H9 (cell line): ENCODE measurements around the gene NCOA1. TPM values are rescaled to one million over a fixed set of nuclear protein-coding genes. Genes with fewer than 3 reads are reported as not detected.
A peak's percentile ranks its signal among the peaks of the same experiment; 100 is the strongest.

Experiments
- DNase-seq: peaks from one replicate; pipeline ENCODE4 v3.0.0-alpha.2; 2017
- H2AFZ ChIP-seq: one replicate; pipeline ENCODE4 v1.6.1; 2013; ENCODE audit warnings: mild to moderate bottlenecking, low read length, control low read depth, moderate library complexity
- H2AK5ac ChIP-seq: 2 replicates; pipeline ENCODE4 v1.6.1; 2013; ENCODE audit warnings: low read length, control low read depth, mixed read lengths; ENCODE audit not compliant: insufficient read length
- H2BK120ac ChIP-seq: one replicate; pipeline ENCODE4 v1.6.1; 2013; ENCODE audit warnings: low read depth, mild to moderate bottlenecking, low read length, control low read depth, inconsistent platforms; ENCODE audit not compliant: poor library complexity, severe bottlenecking
- H2BK12ac ChIP-seq: 2 replicates; pipeline ENCODE4 v1.6.1; 2013; ENCODE audit warnings: low read length, control low read depth, mixed read lengths, low read depth; ENCODE audit not compliant: insufficient read length
- H2BK15ac ChIP-seq: 2 replicates; pipeline ENCODE4 v1.6.1; 2013; ENCODE audit warnings: low read depth, low read length, control low read depth
- H2BK20ac ChIP-seq: one replicate; pipeline ENCODE4 v1.6.1; 2013; ENCODE audit warnings: low read depth, mild to moderate bottlenecking, low read length, control low read depth, inconsistent platforms; ENCODE audit not compliant: poor library complexity, severe bottlenecking
- H2BK5ac ChIP-seq: 2 replicates; pipeline ENCODE4 v1.6.1; 2013; ENCODE audit warnings: low read length, control low read depth, mixed read lengths; ENCODE audit not compliant: insufficient read length
- H3K14ac ChIP-seq: 2 replicates; pipeline ENCODE4 v1.6.1; 2013; ENCODE audit warnings: low read length, control low read depth; ENCODE audit not compliant: insufficient read depth
- H3K18ac ChIP-seq: 2 replicates; pipeline ENCODE4 v1.6.1; 2013; ENCODE audit warnings: low read depth, mild to moderate bottlenecking, mixed read lengths, low read length, control low read depth; ENCODE audit not compliant: insufficient read length
- H3K23ac ChIP-seq: 2 replicates; pipeline ENCODE4 v1.6.1; 2013; ENCODE audit warnings: low read length, control low read depth, mixed read lengths, low read depth; ENCODE audit not compliant: insufficient read length
- H3K23me2 ChIP-seq: 2 replicates; pipeline ENCODE4 v1.6.1; 2013; ENCODE audit warnings: low read depth, mild to moderate bottlenecking, mixed read lengths, low read length, control low read depth; ENCODE audit not compliant: insufficient read length, poor library complexity, severe bottlenecking
- H3K27ac ChIP-seq: 2 replicates; pipeline ENCODE4 v1.5.1; 2013; ENCODE audit warnings: low read length, control low read depth, mixed read lengths, low read depth; ENCODE audit not compliant: insufficient read length
- H3K27me3 ChIP-seq: 2 replicates; pipeline ENCODE4 v1.6.1; 2013; ENCODE audit warnings: low read length, control low read depth, inconsistent platforms; ENCODE audit not compliant: insufficient read depth
- H3K4ac ChIP-seq: 2 replicates; pipeline ENCODE4 v1.6.1; 2013; ENCODE audit warnings: low read depth, mild to moderate bottlenecking, control low read depth, inconsistent platforms, low read length, moderate library complexity
- H3K4me1 ChIP-seq: 2 replicates; pipeline ENCODE4 v1.6.1; 2013; ENCODE audit warnings: low read length, control low read depth, inconsistent platforms; ENCODE audit not compliant: insufficient read depth
- H3K4me2 ChIP-seq: 2 replicates; pipeline ENCODE4 v1.6.1; 2013; ENCODE audit warnings: low read length, control low read depth, mixed read lengths; ENCODE audit not compliant: insufficient read length, insufficient read depth
- H3K56ac ChIP-seq: 2 replicates; pipeline ENCODE4 v1.6.1; 2013; ENCODE audit warnings: low read depth, mild to moderate bottlenecking, mixed read lengths, low read length, control low read depth; ENCODE audit not compliant: insufficient read length
- H3K79me1 ChIP-seq: 2 replicates; pipeline ENCODE4 v1.6.1; 2013; ENCODE audit warnings: low read depth, mild to moderate bottlenecking, moderate library complexity, low read length, control low read depth, inconsistent platforms; ENCODE audit not compliant: insufficient read depth, poor library complexity, severe bottlenecking
- H3K79me2 ChIP-seq: 2 replicates; pipeline ENCODE4 v1.6.1; 2013; ENCODE audit warnings: low read length, control low read depth, inconsistent platforms; ENCODE audit not compliant: insufficient read depth
- H3K9ac ChIP-seq: 2 replicates; pipeline ENCODE4 v1.6.1; 2013; ENCODE audit warnings: low read length, control low read depth, mixed read lengths; ENCODE audit not compliant: insufficient read length; ENCODE audit errors: extremely low read depth
- H3K9me3 ChIP-seq: one replicate; pipeline ENCODE4 v1.6.1; 2013; ENCODE audit warnings: low read depth, low read length, inconsistent platforms; ENCODE audit not compliant: control insufficient read depth
- H3T11ph ChIP-seq: one replicate; pipeline ENCODE4 v1.6.1; 2013; ENCODE audit warnings: mild to moderate bottlenecking, low read length, control low read depth, inconsistent platforms
- H4K20me1 ChIP-seq: one replicate; pipeline ENCODE4 v1.6.1; 2013; ENCODE audit not compliant: control insufficient read depth, insufficient read length, insufficient read depth
- H4K5ac ChIP-seq: 2 replicates; pipeline ENCODE4 v1.6.1; 2013; ENCODE audit warnings: low read depth, mild to moderate bottlenecking, mixed read lengths, low read length, control low read depth; ENCODE audit not compliant: insufficient read length
- H4K8ac ChIP-seq: replicated peaks from 2 replicates; pipeline ENCODE4 v1.6.1; 2013; ENCODE audit warnings: low read length, control low read depth, mixed read lengths, low read depth; ENCODE audit not compliant: insufficient read length
- H4K91ac ChIP-seq: 2 replicates; pipeline ENCODE4 v1.6.1; 2013; ENCODE audit warnings: low read depth, mild to moderate bottlenecking, moderate library complexity, mixed read lengths, low read length, control low read depth; ENCODE audit not compliant: insufficient read length
- H3K27ac Mint-ChIP-seq, 3 experiments: 2 replicates in 2 of 3; 3 replicates in 1 of 3; pipeline ENCODE4 v1.8.0; 2020 to 2021; ENCODE audit warnings: mixed read lengths in 3 of 3, mild to moderate bottlenecking in 1 of 3, moderate library complexity in 1 of 3
- H3K27me3 Mint-ChIP-seq: 2 replicates; pipeline ENCODE4 v1.8.0; 2021; ENCODE audit warnings: low read depth, mild to moderate bottlenecking, moderate library complexity, mixed read lengths
- H3K36me3 Mint-ChIP-seq, 3 experiments: 2 replicates in 2 of 3; 3 replicates in 1 of 3; pipeline ENCODE4 v1.8.0; 2020 to 2021; ENCODE audit warnings: low read depth in 3 of 3, mixed read lengths in 3 of 3; ENCODE audit not compliant: insufficient read depth in 1 of 3
- H3K4me1 Mint-ChIP-seq, 2 experiments: 2 replicates each; pipeline ENCODE4 v1.8.0; 2020; ENCODE audit warnings: mixed read lengths in 2 of 2
- H3K4me3 Mint-ChIP-seq, 2 experiments: 2 replicates in 1 of 2; 3 replicates in 1 of 2; pipeline ENCODE4 v1.8.0; 2020 to 2021; ENCODE audit warnings: mild to moderate bottlenecking in 2 of 2, mixed read lengths in 2 of 2, moderate library complexity in 1 of 2
- H3K9me3 Mint-ChIP-seq, 2 experiments: 2 replicates in 1 of 2; 3 replicates in 1 of 2; pipeline ENCODE4 v1.8.0; 2020; ENCODE audit warnings: mild to moderate bottlenecking in 2 of 2, mixed read lengths in 2 of 2, moderate library complexity in 1 of 2
- WGBS: extraction: QIAGEN DNeasy Blood & Tissue Kit; methylation state at CpG from one replicate; pipeline ENCODE4 v1.1.7; 2013; ENCODE audit warnings: missing lambda C conversion rate, low lambda C conversion rate, mixed read lengths; ENCODE audit not compliant: insufficient read length; ENCODE audit errors: extremely low coverage; 5-methylcytosine and 5-hydroxymethylcytosine counted together
- total RNA-seq: library from RNA; stranded (reverse); gene quantifications from 2 replicates; pipeline ENCODE4 v1.2.1, GENCODE V29; 2021
- TF ChIP-seq, protein P1 (sequence below): fragments of 200-600 bp; sonication (generic); conservative IDR thresholded peaks from 3 replicates; pipeline ENCODE4 v1.8.0; 2021; ENCODE audit warnings: antibody characterized with exemption, mild to moderate bottlenecking

The NCOA1 gene
- total RNA-seq, 1 experiment from 2014 or later, result 14.8 TPM

DNA sequence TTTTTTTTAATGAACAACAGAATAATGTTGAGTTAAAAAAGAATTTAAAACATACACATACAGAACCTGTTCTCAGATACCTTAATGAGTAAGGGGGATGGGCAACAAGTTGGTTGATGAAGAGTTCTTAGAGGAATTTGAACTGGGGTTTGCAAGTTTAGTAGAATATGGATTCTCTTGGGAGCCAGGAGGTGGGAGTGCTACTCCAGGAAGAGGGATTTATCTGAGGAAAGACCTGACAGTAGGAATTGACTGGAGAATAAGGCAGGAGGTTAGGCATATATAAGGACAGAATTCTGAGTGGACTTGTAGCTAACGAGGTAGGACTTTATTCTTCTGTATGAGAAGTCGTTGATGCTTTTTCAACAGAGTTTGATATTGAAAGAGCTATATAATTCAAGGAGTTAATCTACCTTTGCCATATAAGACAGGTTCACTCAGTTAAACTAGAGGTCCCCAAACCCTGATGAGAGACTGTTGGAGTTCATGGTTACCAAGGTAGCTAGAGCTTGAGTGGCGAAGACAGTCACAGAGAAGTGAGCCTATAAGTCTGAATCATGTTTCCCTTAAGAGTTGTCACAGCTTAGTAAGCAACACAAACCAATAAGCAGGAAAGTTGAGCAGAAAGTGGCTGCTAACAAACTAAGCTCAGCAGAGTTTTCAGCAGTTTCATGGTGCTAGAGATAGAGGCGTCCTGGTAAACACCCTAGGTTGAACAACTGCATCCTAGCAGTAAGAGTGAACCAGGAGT lies 88.2 kb downstream of the NCOA1 start:
- Histone ChIP-seq H3K79me1 (no peaks in the 10 kb centered on the region), H3K9me3 (no peaks in the 10 kb centered on the region), H3K27ac (no peak overlapping the region), H3T11ph (no peak overlapping the region), H3K4me2 (no peak overlapping the region), H2BK12ac (no peak overlapping the region), H3K4me1 (no peaks in the 10 kb centered on the region; the same call in 1 of the 2 replicates), H3K23ac (no peak overlapping the region), H2AFZ (no peak overlapping the region), H3K56ac (no peak overlapping the region), H2BK15ac (no peak overlapping the region), H2BK120ac (no peak overlapping the region), H3K4ac (no peak overlapping the region), H2BK5ac (no peak overlapping the region), H3K23me2 (no peaks in the 10 kb centered on the region), H3K79me2 (no peaks in the 10 kb centered on the region), H4K20me1 (no peaks in the 10 kb centered on the region), H2BK20ac (no peak overlapping the region), H3K9ac (no peak overlapping the region), H3K27me3 (no peaks in the 10 kb centered on the region), H4K8ac (no peak overlapping the region), H4K5ac (no peak overlapping the region), H2AK5ac (no peak overlapping the region), H3K18ac (no peak overlapping the region), H3K14ac (no peak overlapping the region), H4K91ac (no peak overlapping the region)
- TF ChIP-seq, protein P1, sequence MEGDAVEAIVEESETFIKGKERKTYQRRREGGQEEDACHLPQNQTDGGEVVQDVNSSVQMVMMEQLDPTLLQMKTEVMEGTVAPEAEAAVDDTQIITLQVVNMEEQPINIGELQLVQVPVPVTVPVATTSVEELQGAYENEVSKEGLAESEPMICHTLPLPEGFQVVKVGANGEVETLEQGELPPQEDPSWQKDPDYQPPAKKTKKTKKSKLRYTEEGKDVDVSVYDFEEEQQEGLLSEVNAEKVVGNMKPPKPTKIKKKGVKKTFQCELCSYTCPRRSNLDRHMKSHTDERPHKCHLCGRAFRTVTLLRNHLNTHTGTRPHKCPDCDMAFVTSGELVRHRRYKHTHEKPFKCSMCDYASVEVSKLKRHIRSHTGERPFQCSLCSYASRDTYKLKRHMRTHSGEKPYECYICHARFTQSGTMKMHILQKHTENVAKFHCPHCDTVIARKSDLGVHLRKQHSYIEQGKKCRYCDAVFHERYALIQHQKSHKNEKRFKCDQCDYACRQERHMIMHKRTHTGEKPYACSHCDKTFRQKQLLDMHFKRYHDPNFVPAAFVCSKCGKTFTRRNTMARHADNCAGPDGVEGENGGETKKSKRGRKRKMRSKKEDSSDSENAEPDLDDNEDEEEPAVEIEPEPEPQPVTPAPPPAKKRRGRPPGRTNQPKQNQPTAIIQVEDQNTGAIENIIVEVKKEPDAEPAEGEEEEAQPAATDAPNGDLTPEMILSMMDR, result peak; percentile 29; the same call in 1 of the 3 replicates
- H3K4me3 Mint-ChIP-seq, result no peak overlapping the region
- no CpG with 5 or more reads among the region's 4 CpGs for WGBS
- H3K4me1 Mint-ChIP-seq, result peaks cover 33 to 34% of the 10 kb centered on the region in 2 experiments
- no peaks in the 10 kb centered on the region for H3K9me3 Mint-ChIP-seq
- no peaks in the 10 kb centered on the region for H3K27me3 Mint-ChIP-seq
- peak overlapping the region in 1 of 3 experiments; percentile 61; a peak in 1 of 7 replicates for H3K27ac Mint-ChIP-seq
- DNase-seq, result no peak
- no peaks in the 10 kb centered on the region; a peak in 1 of 7 replicates for H3K36me3 Mint-ChIP-seq
